Osteoblast (primary cell): Measurements from ENCODE around the gene BTG4. TPM values are rescaled to one million over a fixed set of nuclear protein-coding genes. Genes with fewer than 3 reads are reported as not detected.

ENCODE experiments used
- DNase-seq: peaks from one replicate; pipeline ENCODE4 v3.0.0; 2011; ENCODE audit warnings: low spot score, mixed read lengths; ENCODE audit not compliant: insufficient read length; ENCODE audit errors: missing footprints
- H2AFZ ChIP-seq: 2 replicates; pipeline ENCODE4 v1.6.0; 2011; ENCODE audit warnings: mild to moderate bottlenecking, low read length
- H3K27ac ChIP-seq: 2 replicates; pipeline ENCODE4 v1.5.1; 2011; ENCODE audit warnings: mild to moderate bottlenecking, low read depth, low read length, moderate library complexity
- H3K27me3 ChIP-seq: 2 replicates; pipeline ENCODE4 v1.6.0; 2012; ENCODE audit warnings: mild to moderate bottlenecking, control low read depth, inconsistent platforms, low read length, moderate library complexity; ENCODE audit not compliant: insufficient read depth
- H3K36me3 ChIP-seq: 2 replicates; pipeline ENCODE4 v1.5.1; 2011; ENCODE audit warnings: mild to moderate bottlenecking, low read length, control low read depth, moderate library complexity; ENCODE audit not compliant: insufficient read depth
- H3K4me1 ChIP-seq: 2 replicates; pipeline ENCODE4 v1.5.1; 2011; ENCODE audit warnings: mild to moderate bottlenecking, low read length, control low read depth, moderate library complexity; ENCODE audit not compliant: insufficient read depth
- H3K4me2 ChIP-seq: 2 replicates; pipeline ENCODE4 v1.6.0; 2011; ENCODE audit warnings: mild to moderate bottlenecking, low read length; ENCODE audit not compliant: insufficient read depth
- H3K4me3 ChIP-seq: fragments of 200-600 bp; sonication (generic); 3 replicates; pipeline ENCODE4 v1.5.1; 2012; ENCODE audit warnings: mild to moderate bottlenecking, low read length, inconsistent platforms; ENCODE audit not compliant: insufficient read depth
- H3K79me2 ChIP-seq: 2 replicates; pipeline ENCODE4 v1.6.0; 2012; ENCODE audit warnings: mild to moderate bottlenecking, low read length, control low read depth, inconsistent platforms; ENCODE audit not compliant: insufficient read depth
- H3K9me3 ChIP-seq: 2 replicates; pipeline ENCODE4 v1.5.1; 2011; ENCODE audit warnings: low read depth, low read length, control low read depth
- H4K20me1 ChIP-seq: 2 replicates; pipeline ENCODE4 v1.6.0; 2012; ENCODE audit warnings: mild to moderate bottlenecking, low read length, control low read depth; ENCODE audit not compliant: insufficient read depth
- CTCF ChIP-seq: IDR thresholded peaks from 2 replicates; pipeline ENCODE4 v1.5.1; 2011; ENCODE audit warnings: mild to moderate bottlenecking, low read depth, low read length, moderate library complexity; ENCODE audit errors: extremely low read depth
- total RNA-seq: library from RNA; depleted of rRNA; stranded (reverse); fragments of >200 nt; gene quantifications from 2 replicates; pipeline ENCODE4 v1.2.3, GENCODE V29; 2012

BTG4 gene
- total RNA-seq, 1 donor: not detected

GRCh38 chr11:111537336-111537860, 25.2 kb upstream of the BTG4 start:
- no peaks in the 10 kb centered on the region for H4K20me1 ChIP-seq
- no peaks in the 10 kb centered on the region for H3K9me3 ChIP-seq
- H3K27ac ChIP-seq: no peak overlapping the region
- H3K4me1 ChIP-seq: peaks cover 18% of the 10 kb centered on the region
- peaks cover 7% of the 10 kb centered on the region for H3K79me2 ChIP-seq
- TF ChIP-seq CTCF: no peak
- H3K36me3 ChIP-seq: no peaks in the 10 kb centered on the region
- H3K4me2 ChIP-seq: no peak overlapping the region
- no peak overlapping the region for H2AFZ ChIP-seq
- no peak for DNase-seq
- H3K27me3 ChIP-seq: no peaks in the 10 kb centered on the region
- H3K4me3 ChIP-seq: no peak overlapping the region

- Histone ChIP-seq H3K4me1 (peaks cover 24% of the 10 kb centered on the region), H3K36me3 (no peaks in the 10 kb centered on the region), H3K27me3 (no peaks in the 10 kb centered on the region), H3K4me2 (no peak overlapping the region), H4K20me1 (no peaks in the 10 kb centered on the region), H2AFZ (no peak overlapping the region), H3K9me3 (no peaks in the 10 kb centered on the region), H3K4me3 (no peak overlapping the region), H3K27ac (no peak overlapping the region), H3K79me2 (no peaks in the 10 kb centered on the region)
- no peak for TF ChIP-seq CTCF
- DNase-seq: no peak
Observed at GRCh38 chr11:111535281-111535680, 23.1 kb upstream of the BTG4 start.

- no peaks in the 10 kb centered on the region for H3K36me3 ChIP-seq
- no peaks in the 10 kb centered on the region for H4K20me1 ChIP-seq
- H3K4me1 ChIP-seq: peaks cover 24% of the 10 kb centered on the region
- peak overlapping the region; percentile 73 for H3K4me2 ChIP-seq
- TF ChIP-seq CTCF: no peak
- no peaks in the 10 kb centered on the region for H3K27me3 ChIP-seq
- no peaks in the 10 kb centered on the region for H3K9me3 ChIP-seq
- no peak overlapping the region for H2AFZ ChIP-seq
- no peak overlapping the region for H3K4me3 ChIP-seq
- H3K27ac ChIP-seq: no peak overlapping the region
- DNase-seq: no peak
- H3K79me2 ChIP-seq: no peaks in the 10 kb centered on the region
Observed at GRCh38 chr11:111532365-111532709, 20.2 kb upstream of the BTG4 start.

- H3K4me2 ChIP-seq: peak overlapping the region; percentile 73
- H3K27ac ChIP-seq: peak overlapping the region; percentile 81
- no peaks in the 10 kb centered on the region for H4K20me1 ChIP-seq
- peak overlapping the region; percentile 83 for H2AFZ ChIP-seq
- TF ChIP-seq CTCF: no peak
- H3K27me3 ChIP-seq: no peaks in the 10 kb centered on the region
- DNase-seq: peak; percentile 93
- H3K9me3 ChIP-seq: no peaks in the 10 kb centered on the region
- no peaks in the 10 kb centered on the region for H3K79me2 ChIP-seq
- no peaks in the 10 kb centered on the region for H3K36me3 ChIP-seq
- peaks cover 29% of the 10 kb centered on the region for H3K4me1 ChIP-seq
- peak overlapping the region; percentile 37 for H3K4me3 ChIP-seq
Observed at GRCh38 chr11:111531687-111532364, 19.6 kb upstream of the BTG4 start.
